ENCODE measurements around the gene TRIM33. TPM values are rescaled to one million over a fixed set of nuclear protein-coding genes. Genes with fewer than 3 reads are reported as not detected.

TRIM33 gene
- total RNA-seq, 4 donors from 2014 or later = 41.5 to 98.2 (median 52.0) TPM

GRCh38 chr1:114510274-114511031 lies 550 bp downstream of the TRIM33 start:
- peak; percentile 31 to 79 (median 74) for DNase-seq
- H3K36me3 ChIP-seq = peaks cover 0 to 6% (median 0%) of the 10 kb centered on the region in 3 donors
- no peaks in the 10 kb centered on the region for H3K27me3 ChIP-seq
- H3K9me3 ChIP-seq = no peaks in the 10 kb centered on the region
- peaks cover 3 to 34% (median 13%) of the 10 kb centered on the region in 4 donors for H3K4me1 ChIP-seq
- H3K27ac ChIP-seq = peak overlapping the region; percentile 93 to 97 (median 94)
- no peak for TF ChIP-seq CTCF (IDR thresholded peaks at IDR 0.05)
- TF ChIP-seq POLR2A (IDR thresholded peaks at IDR 0.05) = no peak
- H3K4me3 ChIP-seq = peak overlapping the region; percentile 75 to 98 (median 95)

GRCh38 chr1:114509596-114510273 lies 1.3 kb downstream of the TRIM33 start:
- peaks cover 3 to 34% (median 13%) of the 10 kb centered on the region in 4 donors for H3K4me1 ChIP-seq
- no peak for DNase-seq
- H3K27ac ChIP-seq = peak overlapping the region; percentile 93 to 97 (median 94)
- no peaks in the 10 kb centered on the region for H3K9me3 ChIP-seq
- TF ChIP-seq POLR2A (IDR thresholded peaks at IDR 0.05) (no peak), CTCF (IDR thresholded peaks at IDR 0.05) (no peak)
- peaks cover 0 to 9% (median 0%) of the 10 kb centered on the region in 3 donors for H3K36me3 ChIP-seq
- peak overlapping the region; percentile 75 to 98 (median 95) for H3K4me3 ChIP-seq
- no peaks in the 10 kb centered on the region for H3K27me3 ChIP-seq

- peak overlapping the region in 1 of 4 donors; percentile 98 for H3K4me3 ChIP-seq
- H3K4me1 ChIP-seq = peaks cover 3 to 34% (median 13%) of the 10 kb centered on the region in 4 donors
- no peak overlapping the region for H3K27ac ChIP-seq
- no peak for DNase-seq
- H3K27me3 ChIP-seq = no peaks in the 10 kb centered on the region
- H3K36me3 ChIP-seq = peaks cover 0 to 9% (median 0%) of the 10 kb centered on the region in 3 donors
- TF ChIP-seq POLR2A (IDR thresholded peaks at IDR 0.05) (no peak), CTCF (IDR thresholded peaks at IDR 0.05) (no peak)
- no peaks in the 10 kb centered on the region for H3K9me3 ChIP-seq
Measured at GRCh38 chr1:114508386-114508898, 2.6 kb downstream of the TRIM33 start.

- H3K4me1 ChIP-seq = peaks cover 3 to 32% (median 13%) of the 10 kb centered on the region in 4 donors
- DNase-seq = no peak
- peaks cover 0 to 9% (median 0%) of the 10 kb centered on the region in 3 donors for H3K36me3 ChIP-seq
- H3K27ac ChIP-seq = no peak overlapping the region
- TF ChIP-seq CTCF (IDR thresholded peaks at IDR 0.05) = no peak
- no peak for TF ChIP-seq POLR2A (IDR thresholded peaks at IDR 0.05)
- H3K27me3 ChIP-seq = no peaks in the 10 kb centered on the region
- no peak overlapping the region for H3K4me3 ChIP-seq
- H3K9me3 ChIP-seq = no peaks in the 10 kb centered on the region
Measured at GRCh38 chr1:114507513-114507912, 3.5 kb downstream of the TRIM33 start.

- peaks cover 0 to 29% (median 13%) of the 10 kb centered on the region in 4 donors for H3K4me1 ChIP-seq
- TF ChIP-seq CTCF (IDR thresholded peaks at IDR 0.05) (no peak), POLR2A (IDR thresholded peaks at IDR 0.05) (no peak)
- no peak for DNase-seq
- H3K4me3 ChIP-seq = no peak overlapping the region
- H3K9me3 ChIP-seq = no peaks in the 10 kb centered on the region
- no peaks in the 10 kb centered on the region for H3K27me3 ChIP-seq
- no peak overlapping the region for H3K27ac ChIP-seq
- H3K36me3 ChIP-seq = peaks cover 0 to 9% (median 0%) of the 10 kb centered on the region in 3 donors
Measured at GRCh38 chr1:114505148-114505561, 5.8 kb downstream of the TRIM33 start.

Data from Peyer's patch (tissue), 4 donors.